Measurements from ENCODE around the gene OMG. TPM values are rescaled to one million over a fixed set of nuclear protein-coding genes. Genes with fewer than 3 reads are reported as not detected.
A peak's percentile ranks its signal among the peaks of the same experiment; 100 is the strongest.

Gene OMG
- polyA plus RNA-seq, 1 of the 3 experiments (the other 2 are of a cell fraction), result 0.61 TPM

DNA sequence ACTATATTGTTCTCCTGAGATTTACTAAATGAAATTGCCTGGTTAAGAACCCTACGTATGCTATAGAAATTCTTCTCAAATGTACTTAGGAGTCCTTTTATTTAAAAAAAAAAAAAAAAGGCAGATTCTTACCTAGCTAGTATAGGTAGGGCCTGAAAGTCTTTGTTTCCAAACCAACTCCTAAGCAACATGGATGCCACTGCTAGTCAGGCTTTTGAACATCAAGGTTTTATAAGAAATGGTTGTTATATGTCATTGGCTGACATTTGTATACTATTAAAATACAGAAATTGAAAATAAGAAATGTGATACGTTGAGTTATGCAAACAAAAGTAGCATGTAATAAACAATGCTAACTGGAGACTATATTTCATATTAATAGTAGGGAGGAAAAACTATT is 23.2 kb upstream of the OMG start:
- H3K27ac ChIP-seq (ENCODE audit: low read depth in 2 of 2, low read length in 1 of 2), result peak overlapping the region; percentile 40 to 65; a peak in 3 of 4 replicates
- H3K9me3 ChIP-seq, result no peaks in the 10 kb centered on the region
- no peaks in the 10 kb centered on the region for H4K20me1 ChIP-seq (ENCODE audit: insufficient read depth)
- H3K9me2 ChIP-seq, result no peaks in the 10 kb centered on the region
- H3F3A ChIP-seq (replicated peaks; ENCODE audit: insufficient read depth), result peaks cover 26% of the 10 kb centered on the region
- 94% methylated on average over 2 of the region's 2 CpGs for WGBS (ENCODE audit: low lambda C conversion rate)
- no peak for TF ChIP-seq TAF1 (IDR thresholded peaks at IDR 0.05; ENCODE audit: borderline replicate concordance, low read depth, low read length)
- TF ChIP-seq NFIC (IDR thresholded peaks at IDR 0.05; ENCODE audit: borderline replicate concordance), result no peak
- no peak for TF ChIP-seq MXI1 (IDR thresholded peaks at IDR 0.05; ENCODE audit: low read depth, low read length)
- no peak for TF ChIP-seq TEAD4 (IDR thresholded peaks at IDR 0.05; ENCODE audit: borderline replicate concordance, insufficient read depth)
- TF ChIP-seq NRF1 (IDR thresholded peaks at IDR 0.05; ENCODE audit: low read depth, low read length), result no peak
- no peak for TF ChIP-seq FOSL2 (IDR thresholded peaks at IDR 0.05; ENCODE audit: borderline replicate concordance, low read depth)
- TF ChIP-seq, protein P1, sequence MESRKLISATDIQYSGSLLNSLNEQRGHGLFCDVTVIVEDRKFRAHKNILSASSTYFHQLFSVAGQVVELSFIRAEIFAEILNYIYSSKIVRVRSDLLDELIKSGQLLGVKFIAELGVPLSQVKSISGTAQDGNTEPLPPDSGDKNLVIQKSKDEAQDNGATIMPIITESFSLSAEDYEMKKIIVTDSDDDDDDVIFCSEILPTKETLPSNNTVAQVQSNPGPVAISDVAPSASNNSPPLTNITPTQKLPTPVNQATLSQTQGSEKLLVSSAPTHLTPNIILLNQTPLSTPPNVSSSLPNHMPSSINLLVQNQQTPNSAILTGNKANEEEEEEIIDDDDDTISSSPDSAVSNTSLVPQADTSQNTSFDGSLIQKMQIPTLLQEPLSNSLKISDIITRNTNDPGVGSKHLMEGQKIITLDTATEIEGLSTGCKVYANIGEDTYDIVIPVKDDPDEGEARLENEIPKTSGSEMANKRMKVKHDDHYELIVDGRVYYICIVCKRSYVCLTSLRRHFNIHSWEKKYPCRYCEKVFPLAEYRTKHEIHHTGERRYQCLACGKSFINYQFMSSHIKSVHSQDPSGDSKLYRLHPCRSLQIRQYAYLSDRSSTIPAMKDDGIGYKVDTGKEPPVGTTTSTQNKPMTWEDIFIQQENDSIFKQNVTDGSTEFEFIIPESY (IDR thresholded peaks at IDR 0.05; ENCODE audit: borderline replicate concordance, low read depth), result no peak
- no peak for TF ChIP-seq RAD21 (IDR thresholded peaks at IDR 0.05; ENCODE audit: low read length)
- TF ChIP-seq FOXM1 (IDR thresholded peaks at IDR 0.05; ENCODE audit: low read depth), result no peak
- TF ChIP-seq, protein P2, sequence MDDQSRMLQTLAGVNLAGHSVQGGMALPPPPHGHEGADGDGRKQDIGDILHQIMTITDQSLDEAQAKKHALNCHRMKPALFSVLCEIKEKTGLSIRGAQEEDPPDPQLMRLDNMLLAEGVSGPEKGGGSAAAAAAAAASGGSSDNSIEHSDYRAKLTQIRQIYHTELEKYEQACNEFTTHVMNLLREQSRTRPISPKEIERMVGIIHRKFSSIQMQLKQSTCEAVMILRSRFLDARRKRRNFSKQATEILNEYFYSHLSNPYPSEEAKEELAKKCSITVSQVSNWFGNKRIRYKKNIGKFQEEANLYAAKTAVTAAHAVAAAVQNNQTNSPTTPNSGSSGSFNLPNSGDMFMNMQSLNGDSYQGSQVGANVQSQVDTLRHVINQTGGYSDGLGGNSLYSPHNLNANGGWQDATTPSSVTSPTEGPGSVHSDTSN (IDR thresholded peaks at IDR 0.05), result no peak
- no peaks in the 10 kb centered on the region for H3K27me3 ChIP-seq (ENCODE audit: insufficient read depth)
- peaks cover 11% of the 10 kb centered on the region; the same call in 1 of the 2 replicates for H3K79me2 ChIP-seq (ENCODE audit: insufficient read depth)
- no peak for DNase-seq
- H3K4me2 ChIP-seq, result no peak overlapping the region
- no peak overlapping the region for H2AFZ ChIP-seq (ENCODE audit: low read depth)
- no peak overlapping the region for H3K4me3 ChIP-seq (ENCODE audit: low read depth in 2 of 2, low read length in 1 of 2)
- ChIA-PET POLR2A (no interaction called here), CTCF (interaction anchor here (0.7 to 1.9 kb wide), 3 partner anchors 25 to 83 kb away, joined by 3 to 5 read pairs (median 4); no protein-coding TSS in a partner anchor)
- H3K36me3 ChIP-seq (replicated peaks in 1 of 2; ENCODE audit: control insufficient read depth in 1 of 2, insufficient read depth in 2 of 2, low read length in 1 of 2), result peaks cover 8% of the 10 kb centered on the region in 2 experiments
- peaks cover 5% of the 10 kb centered on the region in 2 experiments for H3K4me1 ChIP-seq (ENCODE audit: control insufficient read depth in 1 of 2, insufficient read depth in 2 of 2, low read depth in 1 of 2, low read length in 1 of 2)
- H3K9ac ChIP-seq, result no peak overlapping the region

DNA sequence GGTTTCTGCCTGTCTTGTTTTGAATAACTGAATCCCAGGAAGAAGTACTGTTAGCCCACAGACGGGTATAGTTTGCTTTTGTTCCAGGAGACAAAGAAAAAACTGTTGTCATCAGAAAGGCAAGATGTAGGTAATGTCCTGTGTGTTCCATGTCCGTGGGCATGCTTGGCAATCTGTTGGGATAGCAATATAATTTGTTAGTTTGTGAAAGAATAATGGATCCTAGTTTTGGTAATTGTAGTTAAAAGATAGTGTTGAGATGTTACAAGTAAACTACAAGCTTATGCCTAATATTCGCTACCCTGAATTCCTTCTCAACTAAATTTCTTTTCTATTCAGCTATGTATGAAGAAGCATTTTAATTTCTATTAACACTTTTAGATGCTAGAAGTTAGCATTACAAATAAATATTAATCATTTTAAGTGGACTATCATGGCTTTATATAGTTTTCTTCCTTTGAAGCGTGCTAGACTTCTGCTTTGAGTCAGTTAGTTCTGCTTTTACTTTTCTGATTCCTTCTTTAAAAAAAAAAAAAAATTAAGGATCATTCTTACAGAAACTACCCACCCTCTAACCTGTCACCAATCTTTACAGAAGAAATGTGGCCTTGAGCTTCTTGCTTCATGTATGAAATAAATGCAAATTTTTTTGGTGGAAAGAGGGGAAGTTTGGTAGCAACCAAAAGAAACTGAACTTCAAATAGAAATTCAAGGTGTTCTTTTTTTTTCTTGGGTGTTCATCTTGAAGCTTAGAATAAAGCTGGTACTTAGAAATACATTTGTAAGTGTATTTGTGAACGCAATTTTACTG is 22.0 kb upstream of the OMG start:
- Histone ChIP-seq H3K27ac (ENCODE audit: low read depth in 2 of 2, low read length in 1 of 2) (no peak overlapping the region), H3K4me3 (ENCODE audit: low read depth in 2 of 2, low read length in 1 of 2) (no peak overlapping the region), H3K9ac (no peak overlapping the region), H3K4me1 (ENCODE audit: control insufficient read depth in 1 of 2, insufficient read depth in 2 of 2, low read depth in 1 of 2, low read length in 1 of 2) (peaks cover 5% of the 10 kb centered on the region in 2 experiments), H2AFZ (ENCODE audit: low read depth) (no peak overlapping the region), H3F3A (replicated peaks; ENCODE audit: insufficient read depth) (peaks cover 31% of the 10 kb centered on the region), H3K79me2 (ENCODE audit: insufficient read depth) (peaks cover 11% of the 10 kb centered on the region; the same call in 1 of the 2 replicates), H3K4me2 (no peak overlapping the region), H3K27me3 (ENCODE audit: insufficient read depth) (no peaks in the 10 kb centered on the region), H3K36me3 (replicated peaks in 1 of 2; ENCODE audit: control insufficient read depth in 1 of 2, insufficient read depth in 2 of 2, low read length in 1 of 2) (peaks cover 8% of the 10 kb centered on the region in 2 experiments), H3K9me3 (no peaks in the 10 kb centered on the region; the same call in 1 of the 2 replicates), H4K20me1 (ENCODE audit: insufficient read depth) (no peaks in the 10 kb centered on the region), H3K9me2 (no peaks in the 10 kb centered on the region)
- POLR2A ChIA-PET, result no interaction called here
- TF ChIP-seq RCOR1 (IDR thresholded peaks at IDR 0.05; ENCODE audit: low read length) (no peak), RXRA (IDR thresholded peaks at IDR 0.05; ENCODE audit: borderline replicate concordance, low read depth) (no peak), FOSL2 (IDR thresholded peaks at IDR 0.05; ENCODE audit: borderline replicate concordance, low read depth) (no peak), JUND (IDR thresholded peaks at IDR 0.05) (no peak), RAD21 (IDR thresholded peaks at IDR 0.05; ENCODE audit: low read length) (no peak), EZH2phosphoT487 (IDR thresholded peaks at IDR 0.05; ENCODE audit: borderline replicate concordance, low read depth) (no peak), NRF1 (IDR thresholded peaks at IDR 0.05; ENCODE audit: low read depth, low read length) (no peak), SIN3A (IDR thresholded peaks at IDR 0.05; ENCODE audit: borderline replicate concordance, low read depth, low read length) (no peak)
- TF ChIP-seq, protein P3, sequence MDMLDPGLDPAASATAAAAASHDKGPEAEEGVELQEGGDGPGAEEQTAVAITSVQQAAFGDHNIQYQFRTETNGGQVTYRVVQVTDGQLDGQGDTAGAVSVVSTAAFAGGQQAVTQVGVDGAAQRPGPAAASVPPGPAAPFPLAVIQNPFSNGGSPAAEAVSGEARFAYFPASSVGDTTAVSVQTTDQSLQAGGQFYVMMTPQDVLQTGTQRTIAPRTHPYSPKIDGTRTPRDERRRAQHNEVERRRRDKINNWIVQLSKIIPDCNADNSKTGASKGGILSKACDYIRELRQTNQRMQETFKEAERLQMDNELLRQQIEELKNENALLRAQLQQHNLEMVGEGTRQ (IDR thresholded peaks at IDR 0.05; ENCODE audit: borderline replicate concordance, low read depth, low read length), result no peak
- 96% methylated on average over 5 of the region's 5 CpGs for WGBS (ENCODE audit: low lambda C conversion rate)
- CTCF ChIA-PET, result interaction anchor here (1.0 to 1.9 kb wide), 4 partner anchors 12 to 70 kb away, joined by 3 to 5 read pairs (median 4); no protein-coding TSS in a partner anchor
- DNase-seq, result no peak

All from SK-N-SH (cell line).